Heart left ventricle (tissue), 16 donors: ENCODE data around the gene TP53I3. TPM values are rescaled to one million over a fixed set of nuclear protein-coding genes. Genes with fewer than 3 reads are reported as not detected.

Experiments used
- ATAC-seq, 4 donors: fragments of 200-7000 bp; cut with Tn5 transposase; one replicate each; pipeline ENCODE4 v1.9.1; 2020 to 2022; ENCODE audit warnings: moderate library complexity in 4 of 4, mild to moderate bottlenecking in 3 of 4, moderate number of reproducible peaks in 1 of 4
- DNase-seq, 5 donors: peaks; one replicate each; pipeline ENCODE4 v3.0.0-alpha.2; 2020
- H3K27ac ChIP-seq, 12 donors: fragments of 200-600 bp; sonication (generic) in 4 of 12; one replicate each; pipeline versions ENCODE4 v1.5.0 to v1.8.0; 2016 to 2022; ENCODE audit warnings: mild to moderate bottlenecking in 2 of 12
- H3K27me3 ChIP-seq, 9 donors: fragments of 200-600 bp; sonication (generic) in 2 of 9; one replicate each; pipeline versions ENCODE4 v1.5.1 to v1.8.0; 2016 to 2022; ENCODE audit warnings: mild to moderate bottlenecking in 3 of 9
- H3K36me3 ChIP-seq, 9 donors: fragments of 200-600 bp; sonication (generic) in 2 of 9; one replicate each; pipeline versions ENCODE4 v1.5.0 to v1.8.0; 2018 to 2022; ENCODE audit warnings: mild to moderate bottlenecking in 2 of 9
- H3K4me1 ChIP-seq, 12 donors: fragments of 200-600 bp; sonication (generic) in 4 of 12; one replicate each; pipeline versions ENCODE4 v1.5.0 to v1.8.0; 2016 to 2022; ENCODE audit warnings: mild to moderate bottlenecking in 3 of 12
- H3K4me3 ChIP-seq, 12 donors: fragments of 200-600 bp; sonication (generic) in 4 of 12; one replicate each; pipeline versions ENCODE4 v1.5.0 to v1.8.0; 2017 to 2022; ENCODE audit warnings: mild to moderate bottlenecking in 9 of 12, moderate library complexity in 4 of 12
- H3K9me3 ChIP-seq, 12 donors: fragments of 200-600 bp; sonication (generic) in 4 of 12; one replicate each; pipeline versions ENCODE4 v1.5.0 to v1.8.0; 2016 to 2022; ENCODE audit warnings: mild to moderate bottlenecking in 1 of 12
- CTCF ChIP-seq, 12 donors: fragments of 200-600 bp; sonication (generic) in 4 of 12; IDR thresholded peaks; one replicate each; pipeline versions ENCODE4 v1.5.0 to v1.8.0; 2018 to 2022; ENCODE audit warnings: antibody characterized with exemption in 12 of 12, mild to moderate bottlenecking in 5 of 12
- POLR2A ChIP-seq, 2 donors: fragments of 450-650 bp; IDR thresholded peaks; one replicate each; pipeline ENCODE4 v1.6.1; 2017; ENCODE audit warnings: antibody characterized with exemption in 2 of 2, mild to moderate bottlenecking in 2 of 2, moderate library complexity in 2 of 2
- WGBS, 4 donors: extraction: QIAGEN DNeasy Blood & Tissue Kit in 2 of 4; methylation state at CpG; one replicate each; pipeline versions ENCODE4 v1.1.5 to v1.1.7; 2013 to 2018; 5-methylcytosine and 5-hydroxymethylcytosine counted together
- intact Hi-C, 10 donors: fragments of 100-400 bp; cut with DNase I; formaldehyde crosslinking; loops; one replicate each; pipeline versions ENCODE4 v1.11.1 to v1.14.2; 2022
- polyA plus RNA-seq, 2 donors: library from polyadenylated mRNA; stranded (reverse); fragments of 200-250 nt; gene quantifications; one replicate each; pipeline ENCODE4 v1.2.3, GENCODE V29; 2013
- total RNA-seq, 9 donors: library from RNA; depleted of rRNA in 2 of 9; stranded (reverse); fragments of >200 nt in 2 of 9; fragmentation: NEBNext Ultra II Directional in 3 of 9; extraction: Animal tissue kit (Norgen Biotek cat#: 25700) in 3 of 9; gene quantifications; one replicate each; pipeline versions ENCODE4 v1.1.0 to v1.2.4, GENCODE V29; 2016 to 2023
- donor health status: ischemic (EF 13 %, LVEDD 7.1; RV severe dilation, severe dysfunction).
- donor health status: healthy with polysubstance abuse.
- donor health status: DM: no; HTN: yes; CAD: no.
- donor health status: DM: no; HTN: no; CAD: no.
- donor health status: ischemic (EF 25% LVEDD 6.9; RV normal size, moderate dysfunction).
- donor health status: ischemic (EF 25% LVEDD 5.7; RV mildly dilated, moderate dysfunction).
- donor health status: healthy.
- donor health status: DM: yes; HTN: yes; CAD: no.
- donor health status: ischemic (EF 35%, LVEDD 5.7; RV mildly dilated, moderate dysfunction).
- donor health status: nonischemic (EF 11% LVEDD 7.7; RV severe dilation, severe dysfunction).
- donor health status: DM: yes; HTN: yes; CAD: no.
- donor health status: PGD.
- donor health status: ischemic (EF 29% LVEDD 5.4; RV normal size, mild dysfunction).
- donor health status: nonischemic (EF 23%, LVEDD 6.1; RV moderate dilation, normal function).

TP53I3 gene
- total and polyA plus RNA-seq, 11 donors = 4.7 to 23.3 (median 13.9) TPM

- Histone ChIP-seq H3K4me1 (peaks cover 0 to 39% (median 19%) of the 10 kb centered on the region in 12 donors), H3K36me3 (no peaks in the 10 kb centered on the region), H3K4me3 (peak overlapping the region in 10 of 12 donors; percentile 65 to 87 (median 75)), H3K27ac (peak overlapping the region in 2 of 12 donors; percentile 71), H3K9me3 (no peaks in the 10 kb centered on the region), H3K27me3 (no peaks in the 10 kb centered on the region)
- TF ChIP-seq CTCF (IDR thresholded peaks at IDR 0.05) (no peak), POLR2A (IDR thresholded peaks at IDR 0.05) (no peak)
- ATAC-seq = peak in 1 of 4 donors; percentile 6
- no peak for DNase-seq
- intact Hi-C loops = loop anchor here in 5 of 10 donors (1.0 to 10.0 kb wide), 6 partner anchors 29 to 121 kb away; partner anchors contain the start of genes ATAD2B (in 2 of the 5), SF3B6 (in 1 of the 5), TP53I3 (in 1 of the 5) and UBXN2A (in 1 of the 5)
- 40 to 43% (median 40%) methylated on average over 8 of the region's 8 CpGs for WGBS, 4 donors
Measured at GRCh38 chr2:24047703-24048033, 37.0 kb downstream of the TP53I3 start.

- DNase-seq (peak; percentile 93 to 97 (median 96)), ATAC-seq (peak; percentile 99 to 100 (median 100))
- intact Hi-C loops = loop anchor here in 5 of 10 donors (1.0 to 10.0 kb wide), 6 partner anchors 30 to 120 kb away; partner anchors contain the start of genes ATAD2B (in 2 of the 5), SF3B6 (in 1 of the 5), TP53I3 (in 1 of the 5) and UBXN2A (in 1 of the 5)
- H3K4me3 ChIP-seq = peak within 1 kb of the TSS; percentile 52 to 87 (median 73)
- 0 to 2% (median 1%) methylated on average over 33 to 38 of the region's 38 CpGs for WGBS, 4 donors
- H3K27ac ChIP-seq = peak within 1 kb of the TSS in 10 of 12 donors; percentile 33 to 79 (median 68)
- TF ChIP-seq POLR2A (IDR thresholded peaks at IDR 0.05) (peak in 1 of 2 donors; percentile 86), CTCF (IDR thresholded peaks at IDR 0.05) (no peak)
- peaks cover 0 to 39% (median 19%) of the 10 kb centered on the region in 12 donors for H3K4me1 ChIP-seq
- H3K36me3 ChIP-seq = no peaks in the 10 kb centered on the region
- no peaks in the 10 kb centered on the region for H3K9me3 ChIP-seq
- H3K27me3 ChIP-seq = no peaks in the 10 kb centered on the region
Measured at GRCh38 chr2:24046930-24047702, 37.5 kb downstream of the TP53I3 start, which contains the start of gene WDCP. WDCP (minus strand) TSS chr2:24047391; CDS start chr2:24039494, 7,897 bp downstream.

- ATAC-seq (no peak), DNase-seq (no peak)
- no peaks in the 10 kb centered on the region for H3K27me3 ChIP-seq
- H3K4me1 ChIP-seq = peaks cover 0 to 39% (median 19%) of the 10 kb centered on the region in 12 donors
- WGBS, 4 donors = 4 to 6% (median 5%) methylated on average over 2 of the region's 2 CpGs
- peak overlapping the region in 7 of 12 donors; percentile 66 to 79 (median 70) for H3K27ac ChIP-seq
- H3K4me3 ChIP-seq = peak overlapping the region; percentile 52 to 87 (median 73)
- intact Hi-C loops = loop anchor here in 4 of 10 donors (2.0 to 10.0 kb wide), 5 partner anchors 30 to 120 kb away; partner anchors contain the start of genes ATAD2B (in 1 of the 4), SF3B6 (in 1 of the 4), TP53I3 (in 1 of the 4) and UBXN2A (in 1 of the 4)
- no peaks in the 10 kb centered on the region for H3K9me3 ChIP-seq
- TF ChIP-seq CTCF (IDR thresholded peaks at IDR 0.05) (no peak), POLR2A (IDR thresholded peaks at IDR 0.05) (no peak)
- H3K36me3 ChIP-seq = no peaks in the 10 kb centered on the region
Measured at GRCh38 chr2:24046599-24046929, 38.1 kb downstream of the TP53I3 start.
